HG03097 (cell line): ENCODE results near the gene P2RX1.
"Not testable (repeated sequence)": the region's sequence is repeated elsewhere in the genome, so short reads cannot be mapped to it uniquely, and the experiment has no call there.

Source experiments
- ATAC-seq: cut with Tn5 transposase; IDR thresholded peaks from one replicate; pipeline ENCODE4 v1.9.1; 2021; ENCODE audit not compliant: unreplicated experiment, low FRiP score

The P2RX1 gene

DNA sequence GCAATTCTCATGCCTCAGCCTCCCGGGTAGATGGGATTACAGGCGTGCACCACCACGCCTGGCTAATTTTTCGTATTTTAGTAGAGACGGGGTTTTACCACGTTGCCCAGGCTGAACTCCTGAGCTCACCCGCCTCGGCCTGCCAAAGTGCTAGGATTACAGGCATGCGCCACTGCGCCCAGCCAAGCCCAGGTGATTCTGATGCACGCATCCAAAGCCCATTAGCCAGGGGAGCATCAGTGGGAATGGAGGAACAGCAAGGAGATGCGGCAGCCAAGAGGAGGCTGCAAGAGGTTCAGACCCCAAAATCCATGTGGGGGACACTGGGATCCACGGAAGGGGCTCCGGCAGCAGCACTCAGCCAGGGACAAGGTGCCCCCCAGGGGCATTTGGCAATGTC, 35.9 kb upstream of the P2RX1 start:
- no peak for ATAC-seq

DNA sequence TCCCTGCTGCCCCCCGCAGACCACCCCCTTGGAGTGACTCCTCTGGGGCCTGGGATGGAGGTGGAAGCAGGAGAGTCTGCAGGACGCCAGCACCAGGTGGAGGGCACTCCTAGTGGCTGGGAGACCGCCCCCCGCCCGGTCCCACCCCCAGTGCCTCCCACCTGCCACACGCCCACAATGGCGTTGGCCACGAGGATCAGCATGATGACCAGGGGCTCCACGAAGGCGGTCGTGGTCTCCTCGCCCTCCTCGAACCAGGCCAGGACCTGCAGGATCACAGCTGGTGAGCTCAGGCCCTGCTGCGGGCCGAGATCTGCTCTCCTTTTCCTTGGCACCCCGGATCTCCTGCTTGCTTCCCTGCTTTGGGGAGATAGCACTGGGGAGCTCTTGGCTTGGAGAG, 35.2 kb upstream of the P2RX1 start:
- no peak for ATAC-seq

DNA sequence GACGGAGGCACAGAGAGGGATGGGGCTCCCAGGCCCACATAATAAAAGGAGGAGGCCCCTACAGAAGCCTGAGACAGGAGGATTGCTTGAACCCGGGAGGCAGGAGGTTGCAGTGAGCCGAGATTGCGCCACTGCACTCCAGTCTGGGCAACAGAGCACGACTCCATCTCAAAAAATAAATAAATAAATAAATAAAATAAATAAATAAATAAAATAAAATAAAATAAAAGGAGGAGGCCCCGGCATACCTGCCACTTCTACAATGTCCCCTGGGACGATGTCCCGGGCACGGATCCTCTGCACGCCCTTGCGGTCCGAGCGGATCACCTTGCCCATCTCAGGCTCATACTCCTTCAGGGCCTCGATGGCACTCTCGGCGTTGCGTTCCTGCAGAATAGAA, 34.7 kb upstream of the P2RX1 start:
- ATAC-seq, result no peak

DNA sequence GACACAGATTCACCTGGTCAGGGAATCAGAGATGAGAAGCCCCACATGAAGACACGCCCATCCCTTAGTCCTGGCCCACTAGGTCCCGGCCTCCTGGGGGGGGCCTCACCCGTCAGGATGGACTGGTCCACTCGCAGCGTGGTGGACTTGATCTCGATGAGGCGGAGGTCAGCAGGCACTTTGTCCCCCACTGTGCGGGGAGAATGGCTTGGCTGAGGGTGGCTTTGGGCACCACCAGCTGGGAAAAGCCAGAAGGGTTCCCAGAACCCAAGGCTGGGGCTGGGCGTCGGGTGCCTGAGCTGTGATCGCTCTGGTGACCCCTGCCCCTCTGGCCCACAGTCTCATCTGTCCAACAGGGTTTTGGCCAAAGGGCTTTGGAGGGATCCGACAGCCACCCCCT, 34.3 kb upstream of the P2RX1 start:
- no peak for ATAC-seq

DNA sequence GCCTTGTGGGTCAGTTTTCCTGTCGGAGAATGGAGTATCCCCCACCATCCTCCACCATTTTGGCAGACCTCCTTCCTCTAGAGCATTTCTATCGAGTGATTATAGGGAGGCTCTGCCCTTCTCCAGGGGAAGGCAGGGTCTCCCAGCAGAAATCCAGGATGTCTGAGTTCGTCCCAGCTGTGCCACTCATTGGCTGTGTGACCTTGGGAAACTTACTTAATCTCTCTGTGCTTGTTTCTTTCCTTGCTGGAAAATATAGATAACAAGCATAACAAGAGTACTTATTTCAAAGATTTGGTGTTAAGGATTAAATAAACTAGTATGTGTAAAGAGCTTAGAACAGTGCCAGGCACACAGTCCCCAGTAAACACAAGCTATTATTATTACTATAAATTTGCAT, 33.2 kb upstream of the P2RX1 start:
- no peak for ATAC-seq

DNA sequence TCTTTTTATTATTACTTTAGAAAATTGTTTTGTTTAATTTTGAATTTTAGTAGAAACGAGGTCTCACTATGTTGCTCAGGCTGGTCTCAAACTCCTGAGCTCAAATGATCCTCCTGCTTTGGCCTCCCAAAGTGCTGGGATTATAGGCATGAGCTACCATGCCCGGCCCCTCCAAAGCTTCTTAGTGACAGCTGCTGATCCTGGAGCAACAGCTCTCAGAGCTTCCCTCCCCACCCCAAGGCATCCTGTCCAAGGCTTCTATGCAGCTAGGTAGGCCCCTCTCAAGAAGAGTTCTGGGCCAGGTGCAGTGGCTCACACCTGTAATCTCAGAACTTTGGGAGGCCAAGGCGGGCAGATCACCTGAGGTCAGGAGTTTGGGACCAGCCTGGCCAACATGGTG, 32.3 kb upstream of the P2RX1 start:
- ATAC-seq, result not testable (repeated sequence)

DNA sequence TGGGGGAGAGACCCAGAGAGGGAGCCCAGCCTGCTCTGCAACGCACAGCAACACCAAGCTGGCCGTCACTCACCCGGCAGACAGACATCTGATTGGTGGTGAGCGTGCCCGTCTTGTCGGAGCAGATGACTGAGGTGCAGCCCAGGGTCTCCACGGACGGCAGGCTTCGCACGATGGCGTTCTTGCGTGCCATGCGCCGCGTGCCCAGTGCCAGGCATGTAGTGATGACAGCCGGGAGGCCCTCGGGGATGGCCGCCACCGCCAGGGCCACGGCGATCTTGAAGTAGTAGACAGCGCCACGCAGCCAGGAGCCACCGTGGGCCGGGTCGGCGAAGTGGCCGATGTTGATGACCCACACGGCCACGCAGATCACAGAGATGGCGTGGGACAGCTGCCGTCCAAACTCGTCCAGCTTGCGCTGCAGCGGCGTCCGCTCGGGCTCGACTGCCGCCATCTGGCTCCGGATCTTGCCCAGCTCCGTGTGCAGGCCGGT, 31.1 kb upstream of the P2RX1 start:
- no peak for ATAC-seq

DNA sequence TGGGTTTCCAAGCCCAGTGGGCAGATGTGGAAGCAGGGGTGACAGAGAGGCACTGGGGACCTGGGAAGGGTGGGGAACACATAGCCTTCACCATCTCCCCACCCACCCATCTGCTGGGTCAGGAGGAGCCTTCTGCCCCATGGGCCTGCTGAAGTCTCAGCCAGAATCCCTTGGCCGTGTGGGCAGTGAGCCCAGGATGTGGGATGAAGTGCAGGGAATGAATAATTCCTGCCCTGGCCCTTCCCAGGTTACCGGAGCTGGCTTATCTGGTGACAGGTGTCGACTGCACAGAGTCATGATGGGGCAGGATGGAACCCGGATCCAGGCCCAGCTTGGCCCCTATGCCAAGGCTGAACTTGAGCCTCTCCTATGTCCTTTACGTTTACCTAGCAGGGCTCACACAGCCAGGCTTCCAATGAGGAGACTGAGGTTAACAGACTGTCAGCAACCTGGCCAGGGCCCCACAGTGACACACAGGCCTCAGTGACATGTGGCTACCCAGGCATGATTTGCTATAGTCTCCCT, 30.5 kb upstream of the P2RX1 start:
- no peak for ATAC-seq

DNA sequence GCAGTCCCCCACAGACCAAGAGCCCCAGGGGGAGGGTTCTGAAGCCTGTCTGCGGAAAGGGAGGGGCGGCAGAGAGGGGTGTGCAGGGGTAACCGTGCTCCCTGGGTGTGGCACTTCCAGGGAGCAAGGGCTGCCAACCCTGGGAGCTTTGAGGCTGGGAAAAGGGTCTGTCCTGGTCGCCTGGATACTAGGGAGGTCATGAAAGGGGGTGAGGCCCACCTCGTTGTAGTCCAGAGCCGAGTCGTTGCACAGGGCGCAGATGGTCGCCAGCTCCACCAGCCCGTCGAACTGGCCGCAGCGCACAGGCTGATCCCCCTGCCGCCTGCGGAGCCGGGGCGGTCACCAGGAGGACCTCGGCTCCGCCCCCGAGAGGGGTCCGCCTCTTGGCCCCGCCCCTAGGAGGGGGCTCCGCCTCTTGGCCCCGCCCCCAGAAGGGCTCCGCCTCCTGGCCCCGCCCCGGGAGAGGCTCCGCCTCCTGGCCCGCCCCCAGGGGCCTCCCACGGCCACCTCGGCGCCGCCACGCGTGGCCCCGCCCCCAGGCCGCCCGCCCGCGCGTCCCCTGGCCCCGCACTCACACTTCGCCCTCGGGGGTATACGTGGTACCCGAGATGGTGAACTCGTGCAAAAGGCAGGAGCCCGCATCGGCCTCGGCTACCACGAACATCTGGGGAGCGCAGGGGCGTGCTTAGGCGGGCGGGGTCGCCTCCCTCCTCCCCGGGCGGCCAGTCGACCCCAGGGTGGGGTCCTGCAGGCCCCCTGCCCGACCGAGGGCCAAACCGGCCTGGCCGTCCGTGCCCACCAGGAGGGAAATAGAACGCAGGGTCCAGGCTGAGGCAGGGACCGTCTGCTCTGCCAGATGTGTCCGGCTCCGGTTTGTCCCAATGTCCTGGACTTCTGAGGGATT, 28.5 kb upstream of the P2RX1 start:
- no peak for ATAC-seq

DNA sequence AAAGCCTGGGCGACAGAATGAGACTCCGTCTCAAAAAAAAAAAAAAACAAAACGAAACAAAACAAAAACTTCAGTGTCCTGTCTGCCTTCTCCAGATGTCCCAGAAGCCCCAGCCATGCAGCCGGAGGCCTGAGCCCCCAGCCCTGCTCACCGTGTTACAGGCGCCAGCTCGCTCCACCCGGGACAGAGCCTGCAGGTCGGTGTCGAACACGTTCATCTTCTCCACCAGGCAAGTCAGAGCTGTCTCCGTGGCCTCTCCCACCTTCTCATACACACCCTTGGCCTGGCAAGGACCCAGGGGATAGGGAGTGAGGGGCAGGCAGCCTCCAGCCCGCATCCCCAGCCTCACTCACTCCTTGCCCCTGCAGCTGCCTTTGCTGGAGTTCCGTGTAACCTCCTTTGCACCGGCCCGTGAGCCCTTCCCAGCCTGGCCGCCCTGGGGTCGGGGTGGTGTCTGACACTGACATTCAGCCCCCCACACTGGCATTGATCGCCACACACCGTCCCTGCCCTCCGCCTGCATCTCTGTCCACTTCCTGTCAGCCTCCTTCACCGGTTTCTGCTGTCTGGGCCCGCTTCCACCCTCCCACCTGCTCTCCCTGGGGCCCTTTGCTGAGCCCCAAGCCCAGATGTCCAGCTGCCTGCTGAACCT, 27.1 kb upstream of the P2RX1 start:
- no peak for ATAC-seq

DNA sequence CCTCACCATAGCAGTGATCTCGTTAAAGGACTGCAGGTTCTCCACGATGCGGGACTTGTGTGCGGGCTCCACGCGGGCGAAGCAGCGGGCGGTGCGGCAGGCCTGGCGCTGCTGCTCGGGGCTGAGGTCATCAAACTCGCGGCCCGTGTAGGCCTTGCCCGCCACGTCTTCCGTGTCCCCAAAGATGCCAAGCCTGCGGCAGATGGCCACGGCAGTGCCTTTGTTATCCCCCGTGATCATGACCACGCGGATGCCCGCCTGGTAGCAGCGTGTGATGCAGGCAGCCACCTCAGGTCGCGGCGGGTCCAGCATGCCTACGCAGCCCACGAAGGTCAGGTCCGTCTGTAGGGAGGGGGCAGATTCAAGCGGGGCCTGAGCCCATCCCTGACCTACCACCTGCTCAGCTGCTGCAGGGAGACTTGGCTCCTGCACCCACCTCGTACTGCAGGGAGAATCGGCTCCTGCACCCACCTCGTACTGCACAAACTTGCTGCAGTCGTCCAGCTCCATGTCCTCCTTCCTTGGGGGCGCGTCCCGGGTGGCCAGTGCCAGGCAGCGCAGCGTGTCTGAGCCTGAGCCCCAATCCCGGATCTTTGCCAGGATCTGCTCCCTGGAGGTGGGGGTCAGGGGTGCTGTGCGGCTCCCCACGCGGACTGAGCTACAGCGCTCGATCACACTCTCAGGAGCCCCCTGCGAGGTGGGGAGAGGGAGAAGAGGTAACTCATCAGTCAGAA, 24.9 kb upstream of the P2RX1 start:
- ATAC-seq, result no peak

DNA sequence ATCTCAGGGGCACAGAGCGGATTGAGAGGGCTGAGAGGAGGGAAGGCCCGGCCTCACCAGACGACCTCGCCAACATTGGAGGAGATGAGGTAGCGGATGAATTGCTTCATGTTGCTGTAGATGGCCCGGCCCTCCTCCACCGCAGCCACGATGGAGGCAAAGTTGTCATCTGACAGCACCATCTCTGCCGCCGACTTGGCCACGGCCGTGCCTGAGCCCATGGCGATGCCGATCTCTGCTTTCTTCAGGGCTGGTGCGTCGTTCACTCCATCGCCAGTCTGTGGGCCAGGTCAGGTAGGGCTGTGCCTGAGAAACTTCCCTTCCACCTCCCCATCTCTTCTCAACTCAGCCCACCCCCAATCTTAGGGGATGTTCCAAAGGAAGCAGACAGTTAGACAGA, 21.1 kb upstream of the P2RX1 start:
- ATAC-seq, result no peak

DNA sequence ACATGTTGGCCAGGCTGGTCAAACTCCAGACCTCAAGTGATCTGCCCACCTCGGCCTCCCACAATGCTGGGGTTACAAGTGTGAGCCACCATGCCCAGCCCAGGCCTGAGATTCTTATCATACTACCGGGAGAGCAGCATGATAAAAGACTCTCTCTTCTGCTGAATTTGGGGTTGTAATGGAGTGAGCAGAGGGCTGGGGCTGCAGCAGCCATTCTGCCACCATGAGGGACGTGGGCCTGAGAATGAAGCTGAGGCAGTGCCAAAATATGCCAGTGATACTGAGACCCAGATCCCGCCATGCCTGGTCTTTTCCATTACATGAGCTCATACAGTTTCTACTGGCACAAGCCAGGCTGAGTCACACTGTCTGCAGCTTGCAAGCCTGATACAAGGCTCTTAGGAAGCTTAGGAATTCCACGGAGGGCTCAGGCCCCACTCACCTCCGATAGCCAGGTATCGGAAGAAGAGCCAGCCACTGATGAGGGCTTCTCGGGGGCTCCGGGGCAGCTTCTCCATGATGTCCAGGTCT, 19.6 kb upstream of the P2RX1 start:
- ATAC-seq, result no peak

DNA sequence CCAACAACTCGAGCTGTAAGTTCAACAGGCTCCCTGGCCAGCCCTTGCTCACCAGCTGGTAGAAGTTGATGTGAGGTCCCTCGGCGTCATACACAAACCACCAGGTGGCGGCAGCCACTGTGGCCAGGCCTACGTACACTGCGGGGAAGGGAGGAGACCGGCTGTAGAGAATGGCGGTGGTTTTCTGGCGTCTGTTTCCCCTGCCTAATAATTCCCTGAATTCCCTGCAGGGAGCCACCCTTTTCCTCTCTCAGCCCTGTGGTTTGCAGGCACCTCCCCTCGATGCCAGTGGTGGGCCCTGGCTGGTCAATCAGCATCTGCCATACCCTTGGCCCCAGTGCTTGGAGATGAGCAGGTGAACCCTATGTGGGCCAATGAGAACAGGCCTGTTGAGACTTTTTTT, 18.9 kb upstream of the P2RX1 start:
- ATAC-seq, result no peak

DNA sequence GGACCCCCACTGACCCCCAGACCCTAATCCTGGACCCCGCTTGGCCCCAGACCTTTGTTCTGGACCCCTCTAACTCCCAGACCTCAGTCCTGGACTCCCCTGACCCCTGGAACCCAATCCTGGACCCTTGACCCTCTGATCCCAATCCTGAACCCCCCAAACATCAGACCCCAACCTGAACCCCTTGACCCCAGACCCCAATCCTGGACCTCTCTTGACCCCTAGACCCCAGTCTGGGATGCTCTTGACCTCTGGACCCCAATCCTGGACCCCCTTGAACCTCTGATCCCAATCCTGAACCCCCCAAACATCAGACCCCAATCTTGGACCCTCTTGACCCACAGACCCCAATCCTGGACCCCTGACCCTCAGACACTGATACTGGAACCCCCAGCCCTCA, 13.5 kb upstream of the P2RX1 start:
- ATAC-seq, result no peak

DNA sequence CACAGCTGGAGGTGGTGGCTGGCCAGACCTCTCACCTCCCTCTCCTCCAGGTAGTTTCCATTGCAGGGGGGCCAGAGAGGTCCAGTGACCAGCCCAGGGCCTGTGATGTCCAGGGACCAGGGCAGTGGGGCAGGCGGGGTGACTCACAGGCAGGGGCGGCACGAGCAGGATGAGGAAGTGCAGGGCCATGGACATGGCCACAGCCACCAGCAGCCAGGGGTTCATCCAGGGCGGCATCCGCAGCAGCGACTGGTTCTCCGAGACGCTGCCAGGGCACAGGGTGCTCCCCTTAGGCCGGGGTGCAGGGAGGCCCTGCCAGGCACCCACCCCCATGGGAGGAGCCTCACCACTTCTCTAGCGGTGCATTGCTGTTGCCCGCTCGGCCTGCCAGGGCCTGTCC, 12.9 kb upstream of the P2RX1 start:
- ATAC-seq, result no peak

DNA sequence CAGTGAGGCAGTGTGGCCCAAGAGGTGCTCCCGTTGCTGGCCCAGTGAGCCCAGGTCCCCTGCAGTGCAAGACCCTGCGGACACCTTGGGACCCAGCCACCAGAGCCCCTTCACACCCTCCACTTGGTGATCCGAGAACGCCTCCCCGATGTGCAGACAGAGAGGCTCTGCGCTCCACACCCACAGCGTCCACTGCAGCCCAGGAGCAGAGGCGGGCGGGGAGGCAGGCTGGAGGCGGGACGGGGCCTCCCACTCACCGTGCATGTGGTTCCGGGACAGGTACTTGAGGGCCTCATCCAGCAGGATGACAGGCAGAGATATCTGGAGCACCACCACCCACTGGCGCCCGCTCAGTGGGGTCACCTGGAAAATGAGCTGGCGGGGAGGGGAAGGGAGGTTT, 12.1 kb upstream of the P2RX1 start:
- ATAC-seq, result no peak

DNA sequence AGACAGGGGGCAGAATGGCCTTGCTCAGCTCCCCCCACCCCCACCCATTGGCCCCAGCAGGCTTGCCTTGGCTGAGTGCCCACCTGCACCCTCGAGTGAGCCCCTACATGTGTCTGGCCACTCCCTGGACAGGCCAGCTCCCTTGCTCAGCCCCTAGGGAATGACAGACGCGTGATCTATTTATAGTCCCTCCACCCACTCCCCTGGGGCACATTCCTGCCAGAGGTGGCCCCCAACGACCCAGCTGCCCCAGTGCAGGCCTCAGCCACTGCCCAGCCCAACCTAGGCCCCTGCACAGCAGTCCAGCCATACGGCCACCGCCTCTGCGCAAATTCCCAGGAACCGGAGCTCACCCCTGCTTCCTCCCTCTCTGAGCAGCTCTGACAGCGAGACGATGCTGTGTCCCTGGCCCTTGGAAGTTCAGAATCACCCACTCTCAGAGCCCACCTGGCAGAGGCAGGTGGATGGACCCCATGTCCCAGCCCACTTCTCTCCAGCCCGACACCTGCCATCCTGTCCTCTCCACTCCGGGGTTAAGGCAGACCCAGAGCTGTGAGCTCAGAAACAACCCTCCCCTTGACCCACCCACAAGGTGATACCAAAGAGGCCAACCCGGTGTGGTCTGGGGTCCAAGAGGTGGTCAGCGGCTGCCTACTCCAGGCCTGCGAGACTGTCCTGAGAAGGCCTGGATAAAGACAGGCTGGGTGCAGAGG, 11.5 kb upstream of the P2RX1 start:
- ATAC-seq, result no peak

DNA sequence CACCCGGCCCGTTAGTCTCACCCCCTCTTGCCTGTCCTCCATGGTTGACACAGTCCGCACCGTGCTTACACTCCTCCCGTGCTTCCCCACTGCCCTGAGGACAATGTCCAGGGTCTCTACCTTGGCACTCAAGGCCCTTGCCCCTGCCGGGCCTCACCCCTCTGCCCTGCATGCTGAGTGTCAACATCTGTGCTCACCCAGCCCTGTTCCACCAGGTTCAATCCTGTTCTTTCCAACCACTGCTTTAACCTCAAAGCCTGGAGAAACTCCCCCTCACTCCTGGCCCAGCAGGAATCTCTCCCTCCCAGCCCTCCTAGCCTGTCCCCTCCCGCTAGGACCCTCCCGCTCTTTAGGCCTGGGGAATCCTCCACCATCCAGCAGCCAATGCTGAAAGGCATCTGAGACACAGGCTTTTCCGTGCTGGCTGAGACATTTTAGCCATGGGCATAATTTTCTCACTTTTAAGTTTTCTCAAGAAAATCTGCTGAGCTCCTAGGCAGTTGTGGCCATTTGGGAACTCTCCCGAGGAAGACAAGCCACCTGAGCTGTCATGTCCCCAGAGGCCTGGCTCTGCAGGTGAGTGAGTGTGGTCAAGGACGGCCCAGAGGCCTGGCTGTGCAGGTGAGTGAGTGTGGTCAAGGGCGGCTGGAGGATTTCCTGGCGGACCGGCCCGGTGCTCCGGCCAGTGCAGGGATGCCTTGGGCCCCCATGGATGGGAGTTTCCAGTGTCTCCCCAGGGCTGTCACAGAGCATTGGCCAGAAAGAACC, 10.8 kb upstream of the P2RX1 start:
- ATAC-seq, result no peak
